GM19238 (cell line): Measurements from ENCODE around the gene RBM39.
A peak's percentile ranks its signal among the peaks of the same experiment; 100 is the strongest.

Experiments
- DNase-seq: peaks from one replicate; pipeline ENCODE4 v3.0.0; 2011; ENCODE audit warnings: low spot score; ENCODE audit not compliant: insufficient read length

Gene RBM39

DNA sequence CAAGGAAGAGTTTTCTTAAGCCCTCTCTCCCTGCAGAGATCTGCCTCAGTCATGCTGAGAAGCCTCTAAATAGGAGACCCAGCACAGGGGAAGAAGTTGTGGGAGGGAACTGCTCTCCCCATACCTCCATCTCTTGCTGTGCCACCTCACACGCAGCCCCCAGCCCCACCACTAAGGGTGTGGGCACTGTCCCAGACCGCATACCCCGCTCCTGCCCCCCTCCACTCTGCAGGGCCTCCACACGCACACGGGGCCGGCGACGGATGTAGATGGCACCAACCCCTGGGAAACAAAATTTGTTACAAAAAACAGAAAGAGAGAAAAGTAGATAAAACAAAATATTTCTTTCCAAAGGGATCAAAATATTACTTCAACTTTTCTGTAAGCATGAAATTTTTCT is 67.1 kb downstream of the RBM39 start:
- no peak for DNase-seq

DNA sequence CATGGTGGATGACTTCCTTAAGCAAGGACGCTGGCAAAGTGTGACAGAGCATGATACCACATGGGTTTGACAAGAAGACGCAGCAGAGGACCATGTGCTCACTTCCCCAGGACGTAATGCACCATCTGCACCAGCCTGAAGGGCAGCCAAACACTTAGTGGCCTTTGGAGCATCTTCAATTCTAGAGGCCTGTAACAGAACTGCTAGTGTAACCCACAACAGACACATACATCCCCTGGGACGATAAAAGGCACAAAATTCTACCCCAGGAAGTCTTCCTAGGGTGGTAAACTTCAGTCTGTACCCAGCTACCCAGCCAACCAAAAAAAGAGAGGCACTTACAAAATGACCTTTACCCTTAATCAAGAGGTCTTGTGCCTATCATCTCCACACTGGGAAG is 68.2 kb downstream of the RBM39 start:
- DNase-seq, result no peak

DNA sequence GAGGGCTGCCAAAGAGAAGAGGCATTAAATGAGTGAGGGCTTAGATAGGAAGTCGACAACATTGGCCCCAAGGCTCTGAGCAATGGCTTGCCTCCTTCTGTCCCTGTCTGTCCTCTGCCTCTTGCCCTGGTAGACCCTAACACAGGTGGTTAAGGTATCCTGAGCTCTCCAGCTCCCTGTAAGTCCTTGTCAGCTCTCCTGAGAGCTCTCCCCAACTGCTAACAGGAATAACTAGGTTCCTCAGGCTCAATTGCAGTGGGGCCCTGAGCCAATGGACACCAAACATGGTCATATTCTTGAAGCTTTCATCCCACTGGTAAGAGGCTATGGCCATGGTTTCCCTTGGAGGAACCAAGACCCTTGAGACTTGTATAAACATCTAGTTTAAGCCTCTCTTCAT is 72.4 kb downstream of the RBM39 start:
- no peak for DNase-seq

DNA sequence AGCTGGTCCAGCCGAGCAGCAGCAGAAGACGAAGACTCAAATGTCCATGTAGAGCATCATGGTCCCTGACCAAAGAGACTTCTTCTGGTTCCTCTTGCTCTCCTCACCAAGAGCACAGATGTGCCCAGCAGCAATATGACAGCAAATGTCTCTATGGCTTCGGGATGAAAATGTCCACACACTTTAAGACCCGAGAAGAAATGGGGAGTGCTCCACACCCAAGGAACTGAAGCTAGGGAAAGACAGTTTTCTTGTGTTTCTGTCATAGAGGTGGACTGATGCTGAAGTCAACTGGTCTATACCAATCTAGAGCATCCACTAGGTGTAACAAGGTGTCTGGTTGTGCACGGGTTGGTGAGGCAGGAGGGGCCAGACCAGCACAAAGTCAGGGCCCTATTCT is 72.8 kb downstream of the RBM39 start:
- DNase-seq, result no peak

DNA sequence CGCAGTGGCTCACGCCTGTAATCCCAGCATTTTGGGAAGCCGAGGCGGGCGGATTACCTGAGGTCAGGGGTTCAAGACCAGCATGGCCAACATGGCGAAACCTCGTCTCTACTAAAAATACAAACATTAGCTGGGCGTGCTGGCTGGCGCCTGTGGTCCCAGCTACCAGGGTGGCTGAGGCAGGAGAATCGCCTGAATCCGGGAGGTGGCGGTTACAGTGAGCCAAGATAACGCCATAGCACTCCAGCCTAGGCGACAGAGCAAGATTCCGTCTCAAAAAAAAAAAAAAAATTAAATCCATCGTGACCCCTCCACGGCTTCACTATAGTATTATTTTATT is 76.1 kb downstream of the RBM39 start:
- no peak for DNase-seq

DNA sequence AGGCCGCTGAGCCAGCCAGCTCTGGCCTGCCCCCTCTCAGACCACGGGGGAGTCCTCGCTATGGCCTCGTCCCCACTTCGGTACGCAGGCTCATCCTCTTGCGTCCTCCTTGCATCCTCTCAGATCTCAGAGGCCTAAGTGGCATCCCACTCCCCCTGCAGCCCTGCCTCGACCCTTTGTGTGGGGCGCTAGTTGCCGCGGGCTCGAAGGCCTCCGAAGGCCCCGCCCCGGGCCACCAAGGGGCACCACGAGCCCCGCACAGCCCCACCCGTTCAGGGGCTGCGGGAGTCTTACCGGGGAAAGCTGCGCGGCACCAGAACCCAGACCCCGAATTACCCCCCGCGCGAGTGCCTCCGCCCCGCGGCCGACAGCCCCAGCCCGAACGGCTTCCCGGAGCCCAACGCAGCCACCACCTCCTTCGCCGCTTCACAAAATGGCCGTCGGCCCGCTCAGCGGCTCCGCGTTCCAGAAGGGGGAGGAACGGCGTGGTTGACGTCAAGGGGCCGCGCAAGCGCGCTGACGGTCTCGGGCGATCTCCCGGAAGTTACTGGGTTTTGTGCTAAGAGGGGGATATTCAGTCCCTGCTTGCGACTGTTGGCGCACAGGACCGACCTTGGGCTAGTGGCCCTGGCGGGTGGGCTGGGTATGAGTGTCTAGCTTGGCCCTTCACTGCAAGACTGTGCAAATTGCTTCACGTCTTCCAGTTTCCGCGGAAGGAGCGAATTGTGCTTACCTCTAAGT is 77.4 kb downstream of the RBM39 start, which contains the start of the genes CPNE1 and RBM12:
CPNE1 (minus strand) TSS at position 435 of the 741 bp plus-strand sequence. CDS start 31,977 bp downstream, outside the sequence.
RBM12 (minus strand) TSS at position 435 of the 741 bp plus-strand sequence. CDS start 9,578 bp downstream, outside the sequence.
- DNase-seq, result peak; percentile 96

DNA sequence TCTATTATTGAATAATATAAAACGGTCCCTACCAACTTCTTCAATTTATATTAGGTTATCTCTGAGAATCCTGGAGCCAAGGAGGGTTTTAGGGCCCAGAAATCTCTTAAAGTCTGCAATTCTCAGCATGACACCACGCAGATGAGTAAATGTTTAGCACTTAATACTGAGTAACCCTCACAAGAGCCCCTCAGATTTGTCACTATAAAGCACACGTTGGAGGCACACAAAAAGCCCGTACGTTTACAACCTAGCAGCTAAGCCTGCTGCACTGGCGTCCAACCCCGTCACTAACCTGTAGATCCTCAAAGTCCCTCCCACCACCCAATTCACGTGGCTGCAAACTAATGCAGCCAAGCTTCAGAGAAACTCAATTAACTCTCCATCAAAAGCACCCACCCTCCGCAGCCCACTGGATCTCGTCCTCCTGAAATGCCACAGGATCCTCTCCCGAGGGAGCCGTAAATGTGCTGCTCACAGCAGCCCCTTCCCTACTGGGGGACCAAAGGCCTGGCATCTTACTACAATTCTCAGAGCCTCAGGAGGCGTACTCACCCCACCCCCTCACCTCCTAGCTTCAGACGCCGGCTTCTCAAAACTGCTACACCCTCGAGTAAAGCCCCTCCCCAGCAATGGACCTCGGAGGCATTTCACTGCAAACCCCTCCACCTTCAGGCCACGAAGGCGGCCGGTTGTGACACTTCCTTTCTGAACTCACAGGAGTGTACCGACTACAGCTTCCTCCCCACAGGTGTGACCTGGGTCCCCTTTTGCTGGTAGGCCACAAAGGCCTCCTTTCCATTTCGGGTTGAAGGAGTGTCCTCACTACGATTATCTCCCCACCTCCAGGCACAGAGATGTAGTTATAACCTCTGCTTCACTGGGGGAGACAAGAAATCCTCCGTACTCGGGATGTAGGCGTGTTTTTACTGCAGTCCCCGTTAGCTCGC is 78.3 kb downstream of the RBM39 start:
- peak; percentile 43 for DNase-seq

DNA sequence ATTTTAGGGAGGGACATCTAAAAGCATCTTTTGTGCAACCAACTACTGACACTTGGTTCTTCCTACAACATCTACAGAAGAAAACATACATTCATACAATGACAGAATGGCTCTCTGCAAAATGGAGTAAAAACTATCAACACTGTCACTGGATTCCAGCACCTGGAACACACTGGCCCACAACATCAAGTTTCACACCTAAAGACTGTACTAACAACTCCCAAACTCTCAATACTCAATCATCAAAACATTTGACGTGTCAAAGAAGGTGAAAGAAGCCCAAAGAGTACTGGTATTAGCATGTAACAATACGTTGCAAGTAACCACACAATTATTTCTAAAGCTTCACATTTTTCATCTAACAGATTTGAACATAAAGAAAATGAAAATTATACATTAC is 79.5 kb downstream of the RBM39 start:
- DNase-seq, result no peak

DNA sequence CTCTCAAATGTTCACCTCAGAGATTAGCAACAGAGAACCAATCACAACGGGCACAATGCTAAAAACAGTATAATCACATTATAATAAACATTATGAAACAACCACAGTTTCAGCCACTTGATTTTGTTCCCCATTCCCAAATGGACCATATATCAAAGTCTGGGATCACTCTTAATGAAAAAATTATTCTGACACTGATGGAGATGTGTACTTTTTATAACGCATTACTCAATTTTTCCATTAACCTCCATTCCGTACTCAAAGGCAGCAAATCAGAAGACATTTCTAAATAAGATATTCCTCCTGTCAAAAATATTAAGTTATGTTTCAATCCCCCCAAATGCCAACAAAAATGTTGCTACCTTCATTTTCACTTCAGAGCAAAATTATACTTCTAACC is 80.2 kb downstream of the RBM39 start:
- no peak for DNase-seq

DNA sequence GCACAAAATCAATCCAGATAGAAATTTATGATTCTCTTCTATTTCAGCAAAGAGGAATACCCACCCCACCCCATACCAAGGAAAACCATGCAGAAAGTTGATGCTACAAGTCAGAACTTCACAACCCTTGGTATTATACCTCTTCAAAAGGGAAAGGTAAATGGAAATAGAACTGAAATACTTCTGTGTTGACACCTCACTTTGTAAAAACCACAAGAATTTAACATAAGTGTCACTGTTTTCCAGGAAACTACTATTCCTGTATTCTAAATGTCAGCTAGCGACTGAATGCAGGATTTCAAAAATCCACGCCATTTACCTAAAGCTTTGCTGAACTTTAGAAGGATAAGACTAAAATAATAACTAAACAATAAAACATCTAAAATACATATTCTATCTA is 81.0 kb downstream of the RBM39 start:
- DNase-seq, result no peak

DNA sequence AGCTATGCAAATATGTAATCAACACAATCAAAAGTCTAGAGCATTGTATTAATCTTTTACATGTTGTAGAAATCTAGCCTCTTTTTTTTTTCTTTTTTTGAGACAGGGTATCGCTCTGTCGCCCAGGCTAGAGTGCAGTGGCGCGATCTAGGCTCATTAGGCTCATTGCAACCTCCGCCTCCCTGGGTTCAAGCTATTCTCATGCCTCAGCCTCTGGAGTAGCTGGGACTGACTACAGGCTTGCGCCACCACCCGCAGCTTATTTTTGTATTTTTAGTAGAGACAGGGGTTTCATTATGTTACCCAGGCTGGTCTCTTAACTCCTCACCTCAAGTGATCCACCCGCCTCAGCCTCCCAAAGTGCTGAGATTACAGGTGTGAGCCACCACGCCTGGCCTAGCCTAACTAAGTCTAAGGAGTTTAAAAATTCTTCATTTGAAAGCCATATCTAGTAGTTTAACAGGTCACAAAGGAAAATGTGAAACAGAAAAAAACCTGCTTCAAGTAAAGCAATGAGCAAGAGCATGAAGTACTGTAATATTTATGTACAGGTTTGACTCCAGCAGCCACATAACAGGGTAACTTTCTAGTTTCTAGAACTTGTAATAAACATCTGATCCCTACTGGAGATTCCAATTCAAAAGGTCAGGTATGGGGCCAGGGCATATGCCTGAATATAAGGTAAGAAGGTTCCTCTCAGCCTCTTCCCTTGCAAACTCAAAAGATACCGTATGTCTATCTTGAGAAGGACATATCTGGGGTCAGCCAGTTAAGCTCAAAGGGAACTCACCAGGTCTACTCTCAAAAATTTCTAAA is 81.7 kb downstream of the RBM39 start:
- no peak for DNase-seq

DNA sequence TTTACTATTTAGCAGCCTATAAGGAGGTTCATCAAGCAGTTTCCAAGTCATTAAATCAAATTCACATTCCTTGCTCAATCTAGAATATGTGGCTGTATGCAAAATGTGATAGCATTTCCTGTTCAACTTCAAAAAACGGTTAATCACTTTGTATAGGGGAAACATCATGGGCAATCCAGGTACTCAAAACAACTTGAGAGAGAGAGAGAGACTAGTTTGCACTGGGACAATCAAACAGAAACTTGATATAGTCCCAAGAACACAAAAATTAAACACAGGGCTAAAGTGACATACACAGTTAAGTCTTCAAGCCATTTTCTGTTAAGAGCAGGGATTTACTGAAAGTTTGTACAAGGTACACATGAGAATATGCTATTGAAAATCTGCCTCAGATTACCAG is 84.8 kb downstream of the RBM39 start:
- no peak for DNase-seq

DNA sequence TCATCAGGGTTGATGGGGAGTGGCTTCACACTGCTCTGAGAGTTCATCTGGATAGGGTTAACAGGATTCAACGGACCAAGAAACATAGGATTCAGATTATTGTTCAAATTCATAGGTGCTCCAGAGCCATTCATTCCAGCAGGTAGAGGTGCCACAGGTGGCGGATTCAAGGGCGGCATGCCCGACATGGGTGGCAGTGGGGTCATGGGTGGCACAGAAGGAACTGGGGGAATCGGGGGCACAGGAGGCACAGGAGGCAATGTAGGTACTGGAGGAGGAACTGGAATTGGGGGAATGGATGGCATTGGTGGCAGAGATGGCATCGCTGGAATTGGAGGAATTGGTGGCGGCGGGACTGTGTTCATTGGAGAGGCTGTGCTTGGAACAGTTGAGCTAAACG is 87.6 kb downstream of the RBM39 start:
- no peak for DNase-seq

DNA sequence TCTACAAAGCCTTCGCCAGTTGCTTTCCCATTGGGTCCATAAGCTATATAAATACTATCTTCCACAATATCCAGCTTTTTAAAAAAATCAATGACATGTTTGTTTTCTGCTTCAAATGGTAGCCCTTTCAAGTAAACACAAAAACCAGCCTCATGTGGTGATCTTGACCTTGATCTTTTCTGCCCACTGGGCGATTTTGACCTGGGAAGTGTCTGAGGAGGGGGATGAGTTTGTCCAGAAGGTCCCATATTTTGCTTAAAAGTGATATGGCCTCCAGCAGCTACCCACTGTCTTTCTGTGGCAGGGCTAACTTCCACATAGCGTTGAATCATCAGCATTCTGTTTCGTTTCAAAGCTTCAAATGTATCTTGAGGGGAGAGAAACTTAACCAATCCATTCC is 88.2 kb downstream of the RBM39 start:
- DNase-seq, result no peak
